Activated naive CD8-positive, alpha-beta T cell treated with anti-CD3 and anti-CD28 coated beads for 36 hours (primary cell): ENCODE data around the gene AQR. TPM values are rescaled to one million over a fixed set of nuclear protein-coding genes. Genes with fewer than 3 reads are reported as not detected.

ENCODE experiments used
- DNase-seq: peaks from one replicate; pipeline ENCODE4 v3.0.0; 2021
- H3K27ac Mint-ChIP-seq: one replicate; pipeline ENCODE4 v1.8.0; 2022; ENCODE audit warnings: mild to moderate bottlenecking, moderate library complexity, mixed read lengths
- H3K27me3 Mint-ChIP-seq: one replicate; pipeline ENCODE4 v1.8.0; 2022; ENCODE audit warnings: mild to moderate bottlenecking, mixed read lengths
- H3K36me3 Mint-ChIP-seq: one replicate; pipeline ENCODE4 v1.8.0; 2021; ENCODE audit warnings: mild to moderate bottlenecking, mixed read lengths
- H3K4me1 Mint-ChIP-seq: one replicate; pipeline ENCODE4 v1.8.0; 2021; ENCODE audit warnings: mixed read lengths
- H3K4me3 Mint-ChIP-seq: one replicate; pipeline ENCODE4 v1.8.0; 2022; ENCODE audit warnings: mild to moderate bottlenecking, moderate library complexity, mixed read lengths
- H3K9me3 Mint-ChIP-seq: one replicate; pipeline ENCODE4 v1.8.0; 2022; ENCODE audit warnings: mixed read lengths
- total RNA-seq, 2 experiments: library from RNA; stranded (reverse); gene quantifications; one replicate each; pipeline ENCODE4 v1.2.3, GENCODE V29; 2021

The AQR gene
- 10 to 100 TPM; 44.5 to 45.3 TPM for total RNA-seq

DNA sequence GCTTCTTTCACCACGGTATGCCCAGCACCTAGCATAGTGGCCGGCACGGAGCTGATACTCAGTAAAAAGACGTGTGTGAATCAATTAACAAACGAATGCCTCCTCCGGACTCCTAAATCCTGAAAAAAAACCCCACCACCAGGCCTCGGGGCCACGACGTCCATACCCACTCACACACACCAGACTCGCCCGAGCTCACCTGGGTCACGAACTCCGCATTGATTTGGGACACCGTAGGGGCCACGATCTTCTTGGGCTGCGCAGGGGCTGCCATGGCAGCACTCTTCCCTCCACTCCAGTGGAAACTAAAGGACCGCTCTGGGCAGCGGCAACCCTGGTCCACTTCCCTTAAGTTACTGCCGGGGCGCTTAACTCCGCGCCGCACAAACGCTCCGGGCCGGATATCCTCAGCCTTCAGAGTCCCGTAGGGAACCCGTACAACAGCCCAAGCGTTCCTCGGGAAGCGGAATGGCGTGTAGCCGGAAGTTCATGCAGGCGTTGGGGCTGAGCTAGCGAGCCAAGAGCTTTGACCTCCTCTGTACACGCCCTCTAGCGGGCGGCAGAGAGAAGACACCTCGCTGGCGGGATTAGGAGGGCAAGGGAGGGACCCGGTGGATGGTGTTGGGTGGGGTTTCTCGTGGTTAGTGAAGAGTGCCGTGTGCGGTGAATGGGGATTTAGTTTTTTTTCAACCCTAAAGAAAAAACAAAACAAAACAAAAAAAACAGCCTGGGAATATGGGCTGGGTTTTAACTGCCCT, at the start of gene AQR:
Gene AQR, minus strand, starts transcription at position 403 of the 758 bp plus-strand sequence. Its CDS starts 129 bp downstream, at position 274.
- Mint-ChIP-seq H3K36me3 (peaks cover 15% of the 10 kb centered on the region), H3K4me1 (peaks cover 26% of the 10 kb centered on the region), H3K27ac (peak within 1 kb of the TSS; percentile 96), H3K27me3 (no peaks in the 10 kb centered on the region), H3K4me3 (peak within 1 kb of the TSS; percentile 94), H3K9me3 (no peaks in the 10 kb centered on the region)
- peak; percentile 92 for DNase-seq

DNA sequence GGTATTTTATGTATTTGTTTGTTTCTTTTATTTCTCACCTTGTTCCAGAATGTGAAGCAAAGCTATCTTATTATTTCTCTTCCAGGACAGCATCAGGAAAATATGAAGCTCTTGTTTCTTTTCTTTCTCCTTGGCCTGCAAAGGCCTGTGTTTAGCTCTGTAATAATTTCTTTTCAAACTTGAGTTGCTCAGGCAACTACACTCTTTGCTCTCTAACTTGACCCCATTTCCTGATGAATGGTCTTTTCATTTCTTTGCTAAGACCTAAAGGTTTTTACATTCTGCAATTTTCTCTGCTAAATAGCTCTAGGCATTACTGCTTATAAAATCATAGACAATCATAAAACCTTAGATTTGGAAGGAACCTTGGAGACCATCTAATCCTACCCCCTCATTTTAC, 44.7 kb upstream of the AQR start:
- Mint-ChIP-seq H3K4me3 (no peak overlapping the region), H3K9me3 (no peaks in the 10 kb centered on the region), H3K4me1 (no peaks in the 10 kb centered on the region), H3K27ac (no peak overlapping the region), H3K27me3 (peaks cover 8% of the 10 kb centered on the region), H3K36me3 (no peaks in the 10 kb centered on the region)
- no peak for DNase-seq

GRCh38 chr15:35013370-35013769, 43.8 kb upstream of the AQR start:
- DNase-seq = no peak
- peaks cover 8% of the 10 kb centered on the region for H3K27me3 Mint-ChIP-seq

GRCh38 chr15:35007397-35007796, 37.9 kb upstream of the AQR start:
- Mint-ChIP-seq H3K9me3 (no peaks in the 10 kb centered on the region), H3K36me3 (no peaks in the 10 kb centered on the region), H3K4me1 (no peaks in the 10 kb centered on the region), H3K27ac (no peak overlapping the region), H3K27me3 (no peaks in the 10 kb centered on the region), H3K4me3 (no peak overlapping the region)
- DNase-seq = no peak

More at GRCh38 chr15:35013370-35013769, 43.8 kb upstream of the AQR start:
- H3K9me3 Mint-ChIP-seq = no peaks in the 10 kb centered on the region
- no peak overlapping the region for H3K27ac Mint-ChIP-seq
- no peak overlapping the region for H3K4me3 Mint-ChIP-seq
- no peaks in the 10 kb centered on the region for H3K36me3 Mint-ChIP-seq
- no peaks in the 10 kb centered on the region for H3K4me1 Mint-ChIP-seq

GRCh38 chr15:35005933-35006332, 36.4 kb upstream of the AQR start:
- Mint-ChIP-seq H3K27me3 (no peaks in the 10 kb centered on the region), H3K9me3 (no peaks in the 10 kb centered on the region), H3K27ac (no peak overlapping the region), H3K36me3 (no peaks in the 10 kb centered on the region), H3K4me1 (no peaks in the 10 kb centered on the region), H3K4me3 (no peak overlapping the region)
- DNase-seq = no peak

- H3K9me3 Mint-ChIP-seq = no peaks in the 10 kb centered on the region
- no peak overlapping the region for H3K4me3 Mint-ChIP-seq
- H3K27me3 Mint-ChIP-seq = no peaks in the 10 kb centered on the region
- H3K27ac Mint-ChIP-seq = no peak overlapping the region
- no peak for DNase-seq
- no peaks in the 10 kb centered on the region for H3K36me3 Mint-ChIP-seq
- no peaks in the 10 kb centered on the region for H3K4me1 Mint-ChIP-seq
These were observed 34.4 kb upstream of the AQR start for GRCh38 chr15:35003928-35004327.

- DNase-seq = no peak
- no peaks in the 10 kb centered on the region for H3K4me1 Mint-ChIP-seq
- H3K4me3 Mint-ChIP-seq = no peak overlapping the region
- H3K9me3 Mint-ChIP-seq = no peaks in the 10 kb centered on the region
- no peaks in the 10 kb centered on the region for H3K36me3 Mint-ChIP-seq
- H3K27me3 Mint-ChIP-seq = peaks cover 4% of the 10 kb centered on the region
- H3K27ac Mint-ChIP-seq = no peak overlapping the region
These were observed 31.0 kb upstream of the AQR start for GRCh38 chr15:35000511-35000910.

DNA sequence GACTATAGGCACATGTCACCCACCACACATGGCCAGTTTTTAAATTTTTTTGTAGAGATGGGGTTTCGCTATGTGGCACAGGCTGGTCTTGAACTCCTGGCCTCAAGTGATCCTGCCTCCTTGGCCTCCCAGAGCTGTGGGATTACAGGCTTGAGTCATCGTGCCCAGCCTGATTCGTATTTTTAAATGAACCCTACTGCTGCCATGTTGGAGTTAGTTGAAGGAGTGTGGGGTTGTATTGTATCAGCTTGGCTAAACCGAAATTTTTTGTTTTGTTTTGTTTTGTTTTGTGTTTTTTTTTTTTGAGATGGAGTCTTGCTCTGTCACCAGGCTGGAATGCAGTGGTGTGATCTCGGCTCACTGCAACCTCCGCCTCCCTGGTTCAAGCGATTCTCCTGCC, 30.4 kb upstream of the AQR start:
- Mint-ChIP-seq H3K4me3 (no peak overlapping the region), H3K27me3 (peaks cover 8% of the 10 kb centered on the region), H3K36me3 (no peaks in the 10 kb centered on the region)

DNA sequence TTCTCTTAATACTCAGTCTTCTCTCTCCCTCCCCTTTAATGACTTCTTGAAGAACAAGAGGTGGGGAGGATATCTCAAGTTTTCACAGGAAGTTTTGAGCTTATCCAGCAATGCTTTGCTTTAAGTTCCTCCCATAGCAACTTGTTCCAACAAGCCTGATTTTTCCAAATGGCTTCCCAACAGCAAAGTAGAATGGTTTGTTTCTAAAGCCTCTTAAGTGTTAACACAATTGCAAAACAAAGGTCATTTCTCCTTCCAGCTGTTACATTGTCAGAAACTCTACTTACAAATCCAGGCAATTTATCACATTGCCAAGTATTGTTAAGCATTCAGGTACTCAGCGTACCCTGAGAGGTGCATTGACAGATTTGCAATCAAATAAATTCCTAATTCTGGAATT, 25.4 kb upstream of the AQR start:
- peaks cover 8% of the 10 kb centered on the region for H3K27me3 Mint-ChIP-seq
- H3K4me1 Mint-ChIP-seq = peaks cover 15% of the 10 kb centered on the region
- H3K9me3 Mint-ChIP-seq = no peaks in the 10 kb centered on the region
- DNase-seq = no peak
- H3K27ac Mint-ChIP-seq = no peak overlapping the region
- no peak overlapping the region for H3K4me3 Mint-ChIP-seq
- no peaks in the 10 kb centered on the region for H3K36me3 Mint-ChIP-seq

More for the DNA sequence above, 30.4 kb upstream of the AQR start:
- Mint-ChIP-seq H3K4me1 (no peaks in the 10 kb centered on the region), H3K27ac (no peak overlapping the region), H3K9me3 (no peaks in the 10 kb centered on the region)
- no peak for DNase-seq

DNA sequence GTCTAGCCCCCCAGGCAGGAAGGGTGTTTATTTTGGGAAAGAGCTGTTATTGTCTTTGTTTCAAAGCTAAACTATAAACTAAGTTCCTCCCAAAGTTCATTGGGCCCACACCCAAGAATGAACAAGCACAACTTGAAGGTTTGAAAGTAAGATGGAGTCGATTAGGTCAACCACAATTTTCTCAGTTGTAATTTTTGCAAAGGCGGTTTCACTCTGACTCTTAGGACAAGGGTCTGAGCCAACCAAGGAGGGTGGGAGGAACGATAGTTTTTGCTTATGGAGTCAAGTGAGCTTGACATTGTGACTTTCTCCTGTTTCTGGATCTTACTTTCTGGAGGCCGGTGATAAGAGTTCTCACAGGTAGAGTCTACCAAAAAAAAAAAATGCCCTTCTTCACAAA, 24.3 kb upstream of the AQR start:
- Mint-ChIP-seq H3K27ac (no peak overlapping the region), H3K36me3 (no peaks in the 10 kb centered on the region), H3K27me3 (peaks cover 8% of the 10 kb centered on the region), H3K4me1 (peaks cover 25% of the 10 kb centered on the region), H3K9me3 (no peaks in the 10 kb centered on the region), H3K4me3 (no peak overlapping the region)
- peak; percentile 11 for DNase-seq

GRCh38 chr15:34993412-34993811, 23.9 kb upstream of the AQR start:
- H3K36me3 Mint-ChIP-seq = no peaks in the 10 kb centered on the region
- no peak overlapping the region for H3K4me3 Mint-ChIP-seq
- H3K4me1 Mint-ChIP-seq = peaks cover 25% of the 10 kb centered on the region
- no peak overlapping the region for H3K27ac Mint-ChIP-seq
- no peak for DNase-seq
- H3K27me3 Mint-ChIP-seq = peaks cover 8% of the 10 kb centered on the region
- no peaks in the 10 kb centered on the region for H3K9me3 Mint-ChIP-seq

- Mint-ChIP-seq H3K27me3 (no peaks in the 10 kb centered on the region), H3K36me3 (peaks cover 24% of the 10 kb centered on the region), H3K4me3 (peak within 1 kb of the TSS; percentile 95), H3K9me3 (no peaks in the 10 kb centered on the region), H3K27ac (peak within 1 kb of the TSS; percentile 99), H3K4me1 (peaks cover 33% of the 10 kb centered on the region)
- DNase-seq = peak; percentile 84
These were observed 18.7 kb upstream of the AQR start, which contains the start of gene ZNF770 for GRCh38 chr15:34988027-34988902. ZNF770 (minus strand) TSS chr15:34988287; CDS start chr15:34983434, 4,853 bp downstream.

- no peaks in the 10 kb centered on the region for H3K27me3 Mint-ChIP-seq
- H3K36me3 Mint-ChIP-seq = peaks cover 28% of the 10 kb centered on the region
- H3K4me1 Mint-ChIP-seq = peaks cover 31% of the 10 kb centered on the region
- no peaks in the 10 kb centered on the region for H3K9me3 Mint-ChIP-seq
- no peak for DNase-seq
- H3K4me3 Mint-ChIP-seq = peak overlapping the region; percentile 95
- H3K27ac Mint-ChIP-seq = peak overlapping the region; percentile 99
These were observed 18.1 kb upstream of the AQR start for GRCh38 chr15:34987609-34988026.

- Mint-ChIP-seq H3K9me3 (no peaks in the 10 kb centered on the region), H3K27ac (peak overlapping the region; percentile 99), H3K27me3 (no peaks in the 10 kb centered on the region), H3K4me3 (peak overlapping the region; percentile 95), H3K4me1 (peaks cover 34% of the 10 kb centered on the region), H3K36me3 (peaks cover 30% of the 10 kb centered on the region)
- no peak for DNase-seq
These were observed 17.4 kb upstream of the AQR start for GRCh38 chr15:34986771-34987480.

- Mint-ChIP-seq H3K4me3 (peak overlapping the region; percentile 95), H3K4me1 (peaks cover 37% of the 10 kb centered on the region), H3K27ac (peak overlapping the region; percentile 77), H3K27me3 (no peaks in the 10 kb centered on the region), H3K9me3 (no peaks in the 10 kb centered on the region), H3K36me3 (peaks cover 32% of the 10 kb centered on the region)
- no peak for DNase-seq
These were observed 16.8 kb upstream of the AQR start for GRCh38 chr15:34986326-34986725.
